ENCODE measurements around the gene EPN2.

DNA sequence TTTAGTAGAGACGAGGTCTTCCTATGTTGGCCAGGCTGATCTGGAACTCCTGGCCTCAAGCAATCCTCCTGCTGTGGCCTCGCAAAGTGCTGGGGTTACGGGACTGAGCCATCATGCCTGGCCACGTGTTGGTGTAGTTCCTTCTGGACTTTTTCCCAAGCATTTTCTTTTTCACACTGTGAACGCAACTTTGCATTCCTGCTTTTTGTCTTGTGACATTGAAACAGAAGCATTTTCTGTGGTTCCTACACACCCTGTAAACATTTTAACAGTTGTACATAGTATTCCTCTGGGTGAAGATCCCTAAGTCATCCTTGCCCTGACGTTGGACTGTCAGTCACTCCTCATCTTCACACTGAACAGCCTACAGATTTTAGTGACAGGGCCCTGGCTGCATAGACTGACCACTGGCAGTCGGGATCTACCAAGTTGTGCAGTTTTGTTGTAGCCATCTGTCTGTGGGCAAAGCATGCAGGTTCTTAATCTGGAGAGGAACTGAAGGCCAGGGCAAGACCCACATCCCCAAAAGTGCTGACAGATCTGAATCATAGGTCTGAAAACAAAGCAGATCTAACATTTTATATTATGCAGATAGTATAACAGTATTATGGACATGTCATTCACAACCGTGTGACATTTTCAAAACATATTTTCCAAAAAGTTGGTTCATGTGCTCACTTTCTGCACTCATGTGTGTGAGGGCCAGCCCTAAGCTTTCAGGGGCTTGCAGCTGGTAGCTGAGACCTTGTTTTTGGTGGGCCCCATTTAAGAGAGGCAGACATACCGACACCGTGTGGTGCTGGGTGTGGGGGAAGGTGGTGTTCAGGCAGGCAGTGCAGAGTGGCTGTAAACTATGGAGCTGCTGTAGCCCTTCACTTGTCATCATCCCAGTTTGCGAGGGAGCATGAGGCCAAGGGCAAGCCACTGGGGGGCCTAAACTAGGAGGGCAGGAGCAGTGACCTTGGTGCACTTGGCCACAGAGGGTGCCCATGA lies 59.9 kb downstream of the EPN2 start:
- TF ChIP-seq POLR2AphosphoS5 (IDR thresholded peaks at IDR 0.05): no peak
- no peak for TF ChIP-seq POLR2A (IDR thresholded peaks at IDR 0.05; ENCODE audit: low read depth)
- TF ChIP-seq CTCF (IDR thresholded peaks at IDR 0.05): no peak

Measured in esophagus muscularis mucosa (tissue), 3 donors.